Epidermal melanocyte (primary cell): ENCODE results near the gene MAN2C1.
A peak's percentile ranks its signal among the peaks of the same experiment; 100 is the strongest.
"Not testable (repeated sequence)": the region's sequence is repeated elsewhere in the genome, so short reads cannot be mapped to it uniquely, and the experiment has no call there.

Source experiments
- DNase-seq: peaks from one replicate; pipeline ENCODE4 v3.0.0; 2011; ENCODE audit warnings: low spot score; ENCODE audit not compliant: insufficient read length

Gene MAN2C1

GRCh38 chr15:75367913-75368688, at the start of gene MAN2C1:
Gene MAN2C1, minus strand, starts transcription at chr15:75368607. Its CDS starts 24 bp downstream, at chr15:75368583.
- peak; percentile 85 for DNase-seq

- DNase-seq: no peak
These were observed 48.2 kb upstream of the MAN2C1 start for GRCh38 chr15:75416584-75416983.

GRCh38 chr15:75410196-75410595, 41.8 kb upstream of the MAN2C1 start:
- DNase-seq: no peak

- no peak for DNase-seq
These were observed 38.7 kb upstream of the MAN2C1 start for GRCh38 chr15:75407083-75407482.

- no peak for DNase-seq
These were observed 35.5 kb upstream of the MAN2C1 start for GRCh38 chr15:75403892-75404291.

- DNase-seq: no peak
These were observed 29.1 kb upstream of the MAN2C1 start for GRCh38 chr15:75397494-75397893.

GRCh38 chr15:75389791-75390382, 21.5 kb upstream of the MAN2C1 start:
- no peak for DNase-seq

GRCh38 chr15:75383986-75384385, 15.6 kb upstream of the MAN2C1 start:
- DNase-seq: not testable (repeated sequence)

- no peak for DNase-seq
These were observed 12.4 kb upstream of the MAN2C1 start for GRCh38 chr15:75380773-75381172.

- DNase-seq: no peak
These were observed 3.7 kb upstream of the MAN2C1 start for GRCh38 chr15:75371901-75372688.

- DNase-seq: no peak
These were observed 3.1 kb upstream of the MAN2C1 start for GRCh38 chr15:75371486-75371885.

- DNase-seq: no peak
These were observed 1.6 kb upstream of the MAN2C1 start for GRCh38 chr15:75369897-75370581.

GRCh38 chr15:75368689-75369239, 357 bp upstream of the MAN2C1 start:
- no peak for DNase-seq

- DNase-seq: no peak
These were observed 948 bp downstream of the MAN2C1 start for GRCh38 chr15:75367406-75367912.

- DNase-seq: no peak
These were observed 1.4 kb downstream of the MAN2C1 start for GRCh38 chr15:75367006-75367405.

- no peak for DNase-seq
These were observed 2.2 kb downstream of the MAN2C1 start for GRCh38 chr15:75366163-75366562.

GRCh38 chr15:75364881-75365280, 3.5 kb downstream of the MAN2C1 start:
- DNase-seq: no peak

GRCh38 chr15:75363786-75364185, 4.6 kb downstream of the MAN2C1 start:
- DNase-seq: no peak

- DNase-seq: no peak
These were observed 5.7 kb downstream of the MAN2C1 start for GRCh38 chr15:75362642-75363249.

GRCh38 chr15:75361989-75362641, 6.3 kb downstream of the MAN2C1 start:
- no peak for DNase-seq
